Endometrial microvascular endothelial cells (primary cell): Measurements from ENCODE around the gene PRKCI. TPM values are rescaled to one million over a fixed set of nuclear protein-coding genes. Genes with fewer than 3 reads are reported as not detected.

ENCODE experiments used
- total RNA-seq: library from RNA; depleted of rRNA; stranded (reverse); fragments of >200 nt; gene quantifications from one replicate; pipeline ENCODE4 v1.2.3, GENCODE V29; 2015; ENCODE audit errors: inconsistent ontology term

Gene PRKCI
- total RNA-seq, 1 donor from 2014 or later = 29.4 TPM

Other genes with a start within 250 kb of the PRKCI start
- gene GPR160, start 184.4 kb upstream of the PRKCI start, total RNA-seq = 2.8 TPM
- 18.9 TPM for gene PHC3, start 40.7 kb upstream of the PRKCI start, total RNA-seq
- gene SKIL, start 135.3 kb downstream of the PRKCI start, total RNA-seq = 18.7 TPM
- 1,053 TPM for gene CLDN11, start 196.4 kb downstream of the PRKCI start, total RNA-seq